ENCODE measurements around the gene CCDC88C. TPM values are rescaled to one million over a fixed set of nuclear protein-coding genes. Genes with fewer than 3 reads are reported as not detected.
A peak's percentile ranks its signal among the peaks of the same experiment; 100 is the strongest.

Gene CCDC88C
- total and polyA plus RNA-seq, 2 donors (not counting 3 experiments of a cell fraction or from before 2014, with no cell fraction given), result 11.4 to 52.1 TPM

DNA sequence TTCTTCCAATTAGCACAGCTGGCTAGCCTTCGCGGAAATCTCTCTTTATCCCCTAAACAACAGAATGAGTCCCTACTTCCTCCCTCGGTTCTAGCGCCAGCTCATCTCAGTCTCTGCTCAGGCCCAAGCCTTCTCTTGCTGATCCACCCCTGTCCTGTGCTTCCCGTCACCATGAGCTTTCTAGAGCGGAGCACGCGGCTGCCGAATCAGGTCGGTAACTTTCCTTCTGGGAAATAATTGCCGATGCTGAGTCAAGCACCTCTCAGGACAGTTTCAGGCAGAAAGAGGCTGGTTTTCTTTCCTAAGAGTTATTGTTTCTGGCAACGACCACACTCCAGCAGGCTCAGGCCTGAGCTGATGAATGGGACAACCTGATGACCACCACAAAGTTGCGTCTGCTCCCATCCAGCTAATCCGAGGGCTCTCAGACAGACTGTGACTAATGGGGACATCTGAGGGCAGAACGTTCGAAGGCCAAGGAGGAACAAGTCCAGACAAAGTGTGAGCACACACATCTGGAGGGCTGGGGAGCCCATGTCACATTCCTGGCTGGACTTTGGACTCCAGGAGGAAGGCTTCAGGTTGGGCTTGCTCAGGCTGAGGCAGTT lies 159.5 kb downstream of the CCDC88C start:
- no peaks in the 10 kb centered on the region for H3K27me3 ChIP-seq (ENCODE audit: control insufficient read depth in 2 of 2, insufficient read depth in 2 of 2, low read length in 2 of 2)
- H3K4me1 ChIP-seq (ENCODE audit: control insufficient read depth, extremely low read depth, insufficient read depth, low read length), result peaks cover 7% of the 10 kb centered on the region
- TF ChIP-seq, protein P1, sequence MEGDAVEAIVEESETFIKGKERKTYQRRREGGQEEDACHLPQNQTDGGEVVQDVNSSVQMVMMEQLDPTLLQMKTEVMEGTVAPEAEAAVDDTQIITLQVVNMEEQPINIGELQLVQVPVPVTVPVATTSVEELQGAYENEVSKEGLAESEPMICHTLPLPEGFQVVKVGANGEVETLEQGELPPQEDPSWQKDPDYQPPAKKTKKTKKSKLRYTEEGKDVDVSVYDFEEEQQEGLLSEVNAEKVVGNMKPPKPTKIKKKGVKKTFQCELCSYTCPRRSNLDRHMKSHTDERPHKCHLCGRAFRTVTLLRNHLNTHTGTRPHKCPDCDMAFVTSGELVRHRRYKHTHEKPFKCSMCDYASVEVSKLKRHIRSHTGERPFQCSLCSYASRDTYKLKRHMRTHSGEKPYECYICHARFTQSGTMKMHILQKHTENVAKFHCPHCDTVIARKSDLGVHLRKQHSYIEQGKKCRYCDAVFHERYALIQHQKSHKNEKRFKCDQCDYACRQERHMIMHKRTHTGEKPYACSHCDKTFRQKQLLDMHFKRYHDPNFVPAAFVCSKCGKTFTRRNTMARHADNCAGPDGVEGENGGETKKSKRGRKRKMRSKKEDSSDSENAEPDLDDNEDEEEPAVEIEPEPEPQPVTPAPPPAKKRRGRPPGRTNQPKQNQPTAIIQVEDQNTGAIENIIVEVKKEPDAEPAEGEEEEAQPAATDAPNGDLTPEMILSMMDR (IDR thresholded peaks at IDR 0.05; ENCODE audit: extremely low read depth in 1 of 2, insufficient read depth in 1 of 2, low read depth in 1 of 2, low read length in 2 of 2), result no peak
- no peak for TF ChIP-seq POLR2A (IDR thresholded peaks at IDR 0.05; ENCODE audit: low read depth, low read length)
- TF ChIP-seq GATA2 (IDR thresholded peaks at IDR 0.05; ENCODE audit: insufficient read depth, insufficient read length, low read depth, low read length), result no peak
- no peak for TF ChIP-seq POLR2AphosphoS5 (IDR thresholded peaks at IDR 0.05; ENCODE audit: insufficient read depth, low read depth, low read length)
- TF ChIP-seq FOS (IDR thresholded peaks at IDR 0.05; ENCODE audit: borderline replicate concordance, insufficient read depth, low read length), result no peak
- TF ChIP-seq, protein P2, sequence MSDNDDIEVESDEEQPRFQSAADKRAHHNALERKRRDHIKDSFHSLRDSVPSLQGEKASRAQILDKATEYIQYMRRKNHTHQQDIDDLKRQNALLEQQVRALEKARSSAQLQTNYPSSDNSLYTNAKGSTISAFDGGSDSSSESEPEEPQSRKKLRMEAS (IDR thresholded peaks at IDR 0.05; ENCODE audit: insufficient read depth, insufficient read length), result no peak
- no peak for TF ChIP-seq MYC (IDR thresholded peaks at IDR 0.05; ENCODE audit: low read depth, low read length)
- TF ChIP-seq EZH2 (IDR thresholded peaks at IDR 0.05; ENCODE audit: borderline replicate concordance, low read depth, low read length, severe bottlenecking), result no peak
- TF ChIP-seq JUN (IDR thresholded peaks at IDR 0.05; ENCODE audit: borderline replicate concordance, insufficient read depth, insufficient read length, low read depth), result no peak
- dilution Hi-C loops (cut with MboI; ENCODE audit: extremely low pct_ligation_motif_present, low sequenced_read_pairs) (no loop called here), intact Hi-C loops (cut with micrococcal nuclease) (no loop called here)
- H3K36me3 ChIP-seq (ENCODE audit: control insufficient read depth in 2 of 2, extremely low read depth in 1 of 2, insufficient read depth in 2 of 2, low read length in 2 of 2), result no peaks in the 10 kb centered on the region
- no peak overlapping the region for H3K9ac ChIP-seq (replicated peaks; ENCODE audit: extremely low read depth, insufficient read depth, low read length)
- CTCF ChIA-PET, result interaction anchor here (1.3 to 3.7 kb wide), 4 partner anchors 13 to 81 kb away, joined by 3 to 16 read pairs (median 7); no protein-coding TSS in a partner anchor
- no TSS peak for BruUV-seq (replicated peaks)
- H2AFZ ChIP-seq (ENCODE audit: low read depth, low read length), result peak overlapping the region; percentile 36
- H3K79me2 ChIP-seq (ENCODE audit: control insufficient read depth, insufficient read depth, low read length), result no peaks in the 10 kb centered on the region
- no peaks in the 10 kb centered on the region for H3K9me1 ChIP-seq (replicated peaks; ENCODE audit: control insufficient read depth, extremely low read depth, insufficient read depth, low read length)
- POLR2A ChIA-PET, result interaction anchor here (0.6 kb wide), 1 partner anchor 68 kb away, joined by 3 read pairs; no protein-coding TSS in a partner anchor
- FAIRE-seq (peak; percentile 88), DNase-seq (ENCODE audit: low read depth, low spot score) (peak; percentile 59)
- H3K9me3 ChIP-seq (replicated peaks; ENCODE audit: control insufficient read depth, insufficient read depth, low read length), result no peaks in the 10 kb centered on the region
- no peak overlapping the region for H3K27ac ChIP-seq (ENCODE audit: insufficient read depth, low read depth, low read length)
- H3K4me2 ChIP-seq (ENCODE audit: insufficient read depth, low read length), result no peak overlapping the region
- H4K20me1 ChIP-seq (replicated peaks; ENCODE audit: control insufficient read depth, extremely low read depth, insufficient read depth, low read length), result no peaks in the 10 kb centered on the region
- H3K4me3 ChIP-seq (replicated peaks in 1 of 3; ENCODE audit: insufficient read depth in 1 of 3, low read depth in 1 of 3, low read length in 3 of 3), result no peak overlapping the region

All from endothelial cell of umbilical vein (primary cell).